Gastrocnemius medialis (tissue), 4 donors: Measurements from ENCODE around the gene S100A8. TPM values are rescaled to one million over a fixed set of nuclear protein-coding genes. Genes with fewer than 3 reads are reported as not detected.

ENCODE experiments used
- ATAC-seq, 2 donors: fragments of 150-250 bp; one replicate each; pipeline ENCODE4 v1.9.1; 2016
- DNase-seq, 2 donors: peaks; one replicate each; pipeline ENCODE4 v3.0.0-alpha.2; 2019
- H3K27ac ChIP-seq, 4 donors: fragments of 200-600 bp; sonication (generic); 1 replicate in 1 of 4; 2 replicates in 3 of 4; pipeline ENCODE4 v1.5.1; 2016 to 2018; ENCODE audit warnings: mild to moderate bottlenecking in 2 of 4, moderate library complexity in 1 of 4
- H3K27me3 ChIP-seq, 3 donors: fragments of 200-600 bp; sonication (generic) in 2 of 3; 1 replicate in 1 of 3; 2 replicates in 2 of 3; pipeline versions ENCODE4 v1.5.1 to v1.6.0; 2016 to 2019; ENCODE audit warnings: mild to moderate bottlenecking in 1 of 3, moderate library complexity in 1 of 3
- H3K36me3 ChIP-seq, 2 donors: fragments of 200-600 bp; sonication (generic) in 1 of 2; one replicate each; pipeline ENCODE4 v1.5.1; 2017 to 2018
- H3K4me1 ChIP-seq, 2 donors: fragments of 200-600 bp; sonication (generic) in 1 of 2; one replicate each; pipeline ENCODE4 v1.5.1; 2016 to 2017; ENCODE audit warnings: mild to moderate bottlenecking in 2 of 2
- H3K4me3 ChIP-seq, 4 donors: fragments of 200-600 bp; sonication (generic) in 3 of 4; 1 replicate in 1 of 4; 2 replicates in 3 of 4; pipeline ENCODE4 v1.5.1; 2016 to 2019; ENCODE audit warnings: mild to moderate bottlenecking in 2 of 4
- H3K9me3 ChIP-seq, 3 donors: fragments of 200-600 bp; sonication (generic) in 2 of 3; 1 replicate in 1 of 3; 2 replicates in 2 of 3; pipeline ENCODE4 v1.5.1; 2016 to 2019
- CTCF ChIP-seq, 5 experiments: fragments of 450-650 bp in 3 of 5; fragments of 200-600 bp in 2 of 5; sonication (generic) in 2 of 5; IDR thresholded peaks in 4 of 5; conservative IDR thresholded peaks in 1 of 5; 1 replicate in 4 of 5; 2 replicates in 1 of 5; pipeline ENCODE4 v1.5.1; 2016 to 2019; ENCODE audit warnings: antibody characterized with exemption in 5 of 5, mild to moderate bottlenecking in 3 of 5, moderate library complexity in 3 of 5
- POLR2A ChIP-seq, 2 donors: fragments of 450-650 bp; IDR thresholded peaks; one replicate each; pipeline ENCODE4 v1.6.1; 2017; ENCODE audit warnings: antibody characterized with exemption in 2 of 2, mild to moderate bottlenecking in 2 of 2, moderate library complexity in 2 of 2
- in situ Hi-C, 4 donors: fragments of 200-750 bp; cut with MboI; loops; one replicate each; pipeline versions ENCODE4 v1.15.0 to v1.8.0; 2017; ENCODE audit warnings: low sequenced_read_pairs in 4 of 4
- intact Hi-C: fragments of 100-400 bp; cut with DNase I; formaldehyde crosslinking; loops from one replicate; pipeline ENCODE4 v1.15.1; 2023; ENCODE audit warnings: low total_unique reads
- total RNA-seq, 4 donors: library from RNA; depleted of rRNA; stranded (reverse); fragments of >200 nt; gene quantifications; one replicate each; pipeline versions ENCODE4 v1.1.0 to v1.2.3, GENCODE V29; 2016

The S100A8 gene
- total RNA-seq, 4 donors from 2014 or later, result 4.2 to 41.6 (median 12.5) TPM

- H3K27me3 ChIP-seq, result no peaks in the 10 kb centered on the region
- in situ Hi-C loops, result no loop called here
- ATAC-seq, result no peak
- H3K9me3 ChIP-seq, result no peaks in the 10 kb centered on the region
- no peak for TF ChIP-seq POLR2A (IDR thresholded peaks at IDR 0.05)
- no peak for TF ChIP-seq CTCF (IDR thresholded peaks at IDR 0.05 in 4 of 5, conservative IDR thresholded peaks at IDR 0.05 in 1 of 5)
- H3K36me3 ChIP-seq, result no peaks in the 10 kb centered on the region
- H3K4me3 ChIP-seq, result no peak overlapping the region
- no peak overlapping the region for H3K27ac ChIP-seq
- intact Hi-C loops, result loop anchor here (2.0 to 5.0 kb wide), 2 partner anchors 37 to 97 kb away; partner anchors contain the start of gene S100A9
- H3K4me1 ChIP-seq, result peaks cover 13 to 32% of the 10 kb centered on the region in 2 donors
- no peak for DNase-seq
These were observed 3.1 kb upstream of the S100A8 start for GRCh38 chr1:153393926-153394325.

- no peak for TF ChIP-seq POLR2A (IDR thresholded peaks at IDR 0.05)
- no peak for TF ChIP-seq CTCF (IDR thresholded peaks at IDR 0.05 in 4 of 5, conservative IDR thresholded peaks at IDR 0.05 in 1 of 5)
- Histone ChIP-seq H3K36me3 (no peaks in the 10 kb centered on the region), H3K27me3 (no peaks in the 10 kb centered on the region), H3K4me3 (no peak overlapping the region), H3K9me3 (no peaks in the 10 kb centered on the region), H3K27ac (no peak overlapping the region), H3K4me1 (peaks cover 13 to 32% of the 10 kb centered on the region in 2 donors)
- DNase-seq (no peak), ATAC-seq (no peak)
- in situ Hi-C loops, result no loop called here
- intact Hi-C loops, result loop anchor here (5.0 kb wide), 1 partner anchor 36 kb away; the partner anchor contains the start of gene S100A9
These were observed 1.9 kb upstream of the S100A8 start for GRCh38 chr1:153392822-153393221.

GRCh38 chr1:153392258-153392657, 1.4 kb upstream of the S100A8 start:
- in situ Hi-C loops, result no loop called here
- ATAC-seq, result no peak
- no peaks in the 10 kb centered on the region for H3K9me3 ChIP-seq
- H3K36me3 ChIP-seq, result no peaks in the 10 kb centered on the region
- no peaks in the 10 kb centered on the region for H3K27me3 ChIP-seq
- peaks cover 13 to 32% of the 10 kb centered on the region in 2 donors for H3K4me1 ChIP-seq
- H3K4me3 ChIP-seq, result no peak overlapping the region
- no peak for TF ChIP-seq CTCF (IDR thresholded peaks at IDR 0.05 in 4 of 5, conservative IDR thresholded peaks at IDR 0.05 in 1 of 5)
- no peak for TF ChIP-seq POLR2A (IDR thresholded peaks at IDR 0.05)
- no peak for DNase-seq
- no peak overlapping the region for H3K27ac ChIP-seq
- intact Hi-C loops, result loop anchor here (5.0 kb wide), 1 partner anchor 35 kb away; the partner anchor contains the start of gene S100A9

GRCh38 chr1:153389973-153390879, 647 bp downstream of the S100A8 start:
- Histone ChIP-seq H3K36me3 (no peaks in the 10 kb centered on the region), H3K9me3 (no peaks in the 10 kb centered on the region), H3K27me3 (no peaks in the 10 kb centered on the region), H3K27ac (peak overlapping the region in 3 of 4 donors; percentile 44 to 66 (median 63)), H3K4me1 (peaks cover 13 to 34% of the 10 kb centered on the region in 2 donors), H3K4me3 (peak overlapping the region in 1 of 4 donors; percentile 8)
- peak in 1 of 2 donors; percentile 10 for ATAC-seq
- in situ Hi-C loops, result no loop called here
- no peak for DNase-seq
- intact Hi-C loops, result loop anchor here (1.0 to 5.0 kb wide), 2 partner anchors 20 to 33 kb away; partner anchors contain the start of gene S100A9
- TF ChIP-seq CTCF (IDR thresholded peaks at IDR 0.05 in 4 of 5, conservative IDR thresholded peaks at IDR 0.05 in 1 of 5) (no peak), POLR2A (IDR thresholded peaks at IDR 0.05) (no peak)
